ENCODE measurements around the gene PSPH. TPM values are rescaled to one million over a fixed set of nuclear protein-coding genes. Genes with fewer than 3 reads are reported as not detected.

PSPH gene
- total RNA-seq, 1 donor, result 125 TPM

- DNase-seq (ENCODE audit: low read depth), result no peak
- TF ChIP-seq CTCF (IDR thresholded peaks at IDR 0.05; ENCODE audit: insufficient read depth, low read depth, low read length), result no peak
- H3K4me3 ChIP-seq (ENCODE audit: low read depth, low read length), result peak overlapping the region; percentile 52
Measured at GRCh38 chr7:55963584-55964168, 87.6 kb downstream of the PSPH start.

GRCh38 chr7:55962014-55962413 lies 89.2 kb downstream of the PSPH start:
- DNase-seq (ENCODE audit: low read depth), result no peak
- H3K4me3 ChIP-seq (ENCODE audit: low read depth, low read length), result no peak overlapping the region
- no peak for TF ChIP-seq CTCF (IDR thresholded peaks at IDR 0.05; ENCODE audit: insufficient read depth, low read depth, low read length)

Small RNA genes lying within 50 kb of the gene (small RNA-seq; reads per million reads assigned to genes)
- gene SNORA15 (not detected), gene SNORA22B (0.38 reads per million)

Other genes starting within 250 kb of the PSPH start
- not detected in 2 replicates for gene SEPTIN14, start 188.7 kb downstream of the PSPH start, total RNA-seq
- 1.3 and 3.5 TPM in 2 replicates for gene ZNF713, start 164.0 kb downstream of the PSPH start, total RNA-seq
- 12.9 and 16.0 TPM in 2 replicates for gene MRPS17, start 99.6 kb downstream of the PSPH start, total RNA-seq
- gene NIPSNAP2, start 86.9 kb downstream of the PSPH start, total RNA-seq, result 39.7 and 53.1 TPM in 2 replicates
- 148 and 187 TPM in 2 replicates for gene CCT6A, start 321 bp upstream of the PSPH start, total RNA-seq
- 167 and 209 TPM in 2 replicates for gene SUMF2, start 12.8 kb upstream of the PSPH start, total RNA-seq
- gene PHKG1, start 41.5 kb upstream of the PSPH start, total RNA-seq, result 0.43 and 0.64 TPM in 2 replicates
- 200 and 256 TPM in 2 replicates for gene CHCHD2, start 55.0 kb upstream of the PSPH start, total RNA-seq
- gene NUPR2, start 65.0 kb upstream of the PSPH start, total RNA-seq, result not detected in 2 replicates

Data from fibroblast of villous mesenchyme (primary cell).